ENCODE results near the gene RNF6.

The RNF6 gene

DNA sequence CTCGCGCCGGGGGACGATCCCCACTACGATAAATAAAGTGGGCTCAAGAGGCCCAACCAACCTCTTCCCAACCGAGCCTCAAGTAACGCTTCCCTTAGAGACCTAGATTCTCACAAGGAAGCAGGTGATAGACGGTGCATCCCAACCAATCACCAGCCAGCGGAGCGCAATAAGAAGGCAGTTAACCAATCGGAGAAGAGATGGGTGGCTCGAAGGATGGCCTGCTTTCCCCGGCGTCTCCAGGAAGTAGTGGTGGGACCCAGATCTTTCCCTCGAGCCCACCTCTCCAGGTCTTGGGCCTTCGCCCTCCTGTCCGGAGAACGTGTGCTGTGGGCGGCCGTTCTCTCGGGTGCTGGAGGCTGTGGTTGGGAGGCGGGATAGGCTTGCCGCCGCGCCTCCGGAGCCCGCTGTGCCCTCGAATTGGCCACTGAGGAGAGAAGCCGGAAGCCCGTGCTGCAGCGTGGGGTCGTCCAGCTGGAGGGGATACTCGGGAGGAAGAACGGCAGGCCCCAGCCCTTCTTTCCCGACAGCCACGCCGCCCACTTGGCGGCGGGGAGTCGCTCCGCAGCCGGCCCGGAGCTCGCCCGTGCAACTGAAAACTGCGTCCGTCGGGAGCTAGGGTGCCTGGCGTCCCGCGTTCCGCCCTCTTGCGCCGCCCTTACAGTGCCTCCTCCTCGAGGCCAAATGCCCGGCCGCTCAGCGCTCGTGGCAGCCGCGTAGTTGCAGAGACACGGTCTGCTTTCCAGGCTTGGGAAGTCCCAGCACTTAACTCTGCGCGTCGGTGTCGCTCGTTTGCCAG is at the start of gene RNF6:
RNF6 (minus strand) TSS at position 594 of the 799 bp plus-strand sequence. CDS start 2,665 bp downstream, outside the sequence.
- H3K4me3 ChIP-seq (ENCODE audit: low read length), result peak within 1 kb of the TSS; percentile 94
- DNase-seq (ENCODE audit: low read depth), result peak; percentile 99
- TF ChIP-seq CTCF (conservative IDR thresholded peaks at IDR 0.05; ENCODE audit: low read length), result no peak

DNA sequence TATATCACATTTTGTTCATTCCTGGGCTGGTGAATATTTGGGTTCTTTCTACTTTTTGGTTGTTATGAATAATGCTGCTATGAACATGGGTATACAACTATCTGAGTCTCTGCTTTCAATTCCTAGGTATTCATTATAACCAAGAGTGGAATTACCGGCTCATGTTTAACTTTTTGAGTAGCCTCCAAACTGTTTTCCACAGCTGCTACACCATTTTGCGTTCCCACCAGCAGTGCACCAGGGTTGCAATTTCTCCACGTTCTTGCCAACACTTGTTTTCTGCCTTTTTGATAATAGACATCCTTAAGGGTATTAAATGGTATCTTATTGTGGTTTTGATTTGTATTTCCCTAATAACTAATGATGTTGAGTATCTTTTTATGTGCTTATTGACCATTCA is 48.6 kb upstream of the RNF6 start:
- no peak overlapping the region for H3K4me3 ChIP-seq (ENCODE audit: low read length)
- TF ChIP-seq CTCF (conservative IDR thresholded peaks at IDR 0.05; ENCODE audit: low read length), result no peak
- no peak for DNase-seq (ENCODE audit: low read depth)

GRCh38 chr13:26266311-26266710 is 44.2 kb upstream of the RNF6 start:
- no peak for DNase-seq (ENCODE audit: low read depth)
- no peak overlapping the region for H3K4me3 ChIP-seq (ENCODE audit: low read length)
- TF ChIP-seq CTCF (conservative IDR thresholded peaks at IDR 0.05; ENCODE audit: low read length), result no peak

GRCh38 chr13:26262156-26262555 is 40.0 kb upstream of the RNF6 start:
- DNase-seq (ENCODE audit: low read depth), result no peak
- H3K4me3 ChIP-seq (ENCODE audit: low read length), result no peak overlapping the region
- no peak for TF ChIP-seq CTCF (conservative IDR thresholded peaks at IDR 0.05; ENCODE audit: low read length)

DNA sequence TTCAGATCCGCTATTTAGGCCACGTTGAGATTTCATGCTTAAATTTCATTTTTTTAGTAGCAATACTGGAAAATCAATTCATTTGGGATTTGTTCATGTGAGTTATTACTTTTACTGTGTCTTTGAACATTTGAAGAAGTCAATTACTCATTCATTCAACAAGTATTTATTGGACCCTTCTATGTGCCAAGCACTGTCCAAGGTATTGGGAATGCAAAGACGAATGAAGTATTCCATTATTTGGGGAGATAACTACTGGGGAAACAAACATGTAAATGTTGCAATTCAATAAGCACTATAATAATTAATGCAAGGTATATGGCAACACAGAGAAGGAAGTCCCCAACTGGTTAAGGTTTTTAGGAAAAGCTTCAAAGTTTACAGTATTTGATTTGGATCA is 37.5 kb upstream of the RNF6 start:
- DNase-seq (ENCODE audit: low read depth), result no peak
- H3K4me3 ChIP-seq (ENCODE audit: low read length), result no peak overlapping the region
- no peak for TF ChIP-seq CTCF (conservative IDR thresholded peaks at IDR 0.05; ENCODE audit: low read length)

GRCh38 chr13:26257049-26257448 is 34.9 kb upstream of the RNF6 start:
- no peak overlapping the region for H3K4me3 ChIP-seq (ENCODE audit: low read length)
- no peak for DNase-seq (ENCODE audit: low read depth)

More at GRCh38 chr13:26257049-26257448, 34.9 kb upstream of the RNF6 start:
- no peak for TF ChIP-seq CTCF (conservative IDR thresholded peaks at IDR 0.05; ENCODE audit: low read length)

Data from AG10803 (cell line).